BLaER1 treated with 17β-estradiol and CSF1 and Interleukin-3, amounts not matched to agents 10 nM and 100 nM (cell line): Measurements from ENCODE around the gene TMPRSS2.
A peak's percentile ranks its signal among the peaks of the same experiment; 100 is the strongest.

ENCODE experiments used
- H3K27ac ChIP-seq, 11 experiments: shearing (Covaris generic); formaldehyde crosslinking; 2 replicates each; pipeline ENCODE4 v1.8.1; 2022
- H3K27me3 ChIP-seq, 11 experiments: shearing (Covaris generic); formaldehyde crosslinking; 2 replicates each; pipeline ENCODE4 v1.8.1; 2022
- H3K36me3 ChIP-seq, 11 experiments: shearing (Covaris generic); formaldehyde crosslinking; 2 replicates each; pipeline ENCODE4 v1.8.1; 2022
- H3K4me1 ChIP-seq, 10 experiments: shearing (Covaris generic); formaldehyde crosslinking; 2 replicates each; pipeline ENCODE4 v1.8.1; 2022
- H3K4me2 ChIP-seq, 11 experiments: shearing (Covaris generic); formaldehyde crosslinking; 2 replicates each; pipeline ENCODE4 v1.8.1; 2022
- H3K4me3 ChIP-seq, 10 experiments: shearing (Covaris generic); formaldehyde crosslinking; 2 replicates each; pipeline ENCODE4 v1.8.1; 2022
- H3K9ac ChIP-seq, 11 experiments: shearing (Covaris generic); formaldehyde crosslinking; 2 replicates each; pipeline ENCODE4 v1.8.1; 2022
- H3K9me3 ChIP-seq, 11 experiments: shearing (Covaris generic); formaldehyde crosslinking; replicated peaks in 1 of 11; 2 replicates each; pipeline ENCODE4 v1.8.1; 2022
- H4K20me1 ChIP-seq, 11 experiments: shearing (Covaris generic); formaldehyde crosslinking; 2 replicates each; pipeline ENCODE4 v1.8.1; 2022
- Cebpa-rat ChIP-seq, 11 experiments: shearing (Covaris generic); IDR thresholded peaks; 2 replicates each; pipeline ENCODE4 v1.8.1; 2022

TMPRSS2 gene

GRCh38 chr21:41479686-41480085 is 28.3 kb downstream of the TMPRSS2 start:
- Histone ChIP-seq H4K20me1 (no peaks in the 10 kb centered on the region; a peak in 1 of 22 replicates), H3K9ac (no peak overlapping the region)

GRCh38 chr21:41478319-41479177 is 29.4 kb downstream of the TMPRSS2 start:
- Histone ChIP-seq H3K9ac (peak overlapping the region in 1 of 11 experiments; percentile 19; a peak in 1 of 22 replicates), H3K27me3 (no peaks in the 10 kb centered on the region), H3K4me2 (peak overlapping the region in 10 of 11 experiments; percentile 11 to 85 (median 67); a peak in 18 of 22 replicates), H3K27ac (no peak overlapping the region), H3K4me3 (no peak overlapping the region), H3K4me1 (peaks cover 0 to 45% (median 32%) of the 10 kb centered on the region in 10 experiments; a peak in 16 of 20 replicates), H4K20me1 (no peaks in the 10 kb centered on the region; a peak in 1 of 22 replicates), H3K9me3 (no peaks in the 10 kb centered on the region), H3K36me3 (no peaks in the 10 kb centered on the region)
- no peak for TF ChIP-seq Cebpa-rat (IDR thresholded peaks at IDR 0.05)

More at GRCh38 chr21:41479686-41480085, 28.3 kb downstream of the TMPRSS2 start:
- Histone ChIP-seq H3K4me3 (no peak overlapping the region), H3K9me3 (no peaks in the 10 kb centered on the region), H3K36me3 (no peaks in the 10 kb centered on the region), H3K4me2 (no peak overlapping the region), H3K4me1 (peaks cover 0 to 45% (median 32%) of the 10 kb centered on the region in 10 experiments; a peak in 16 of 20 replicates), H3K27ac (no peak overlapping the region), H3K27me3 (no peaks in the 10 kb centered on the region)
- no peak for TF ChIP-seq Cebpa-rat (IDR thresholded peaks at IDR 0.05)

GRCh38 chr21:41477641-41478318 is 30.2 kb downstream of the TMPRSS2 start:
- TF ChIP-seq Cebpa-rat (IDR thresholded peaks at IDR 0.05): no peak
- H3K27ac ChIP-seq: no peak overlapping the region
- H3K36me3 ChIP-seq: no peaks in the 10 kb centered on the region
- H3K4me3 ChIP-seq: no peak overlapping the region
- H3K4me1 ChIP-seq: peaks cover 0 to 52% (median 38%) of the 10 kb centered on the region in 10 experiments; a peak in 16 of 20 replicates
- H4K20me1 ChIP-seq: no peaks in the 10 kb centered on the region; a peak in 1 of 22 replicates
- H3K4me2 ChIP-seq: peak overlapping the region; percentile 5 to 85 (median 64); a peak in 20 of 22 replicates
- no peaks in the 10 kb centered on the region for H3K9me3 ChIP-seq
- no peaks in the 10 kb centered on the region for H3K27me3 ChIP-seq
- peak overlapping the region in 2 of 11 experiments; percentile 17 to 19; a peak in 1 of 22 replicates for H3K9ac ChIP-seq

GRCh38 chr21:41475714-41476420 is 32.1 kb downstream of the TMPRSS2 start:
- Histone ChIP-seq H3K4me2 (peak overlapping the region in 1 of 11 experiments; percentile 30; a peak in 2 of 22 replicates), H3K9me3 (no peaks in the 10 kb centered on the region), H3K9ac (no peak overlapping the region), H3K27ac (no peak overlapping the region), H4K20me1 (no peaks in the 10 kb centered on the region; a peak in 1 of 22 replicates), H3K36me3 (no peaks in the 10 kb centered on the region), H3K27me3 (no peaks in the 10 kb centered on the region), H3K4me1 (peaks cover 0 to 47% (median 35%) of the 10 kb centered on the region in 10 experiments; a peak in 16 of 20 replicates), H3K4me3 (no peak overlapping the region)
- no peak for TF ChIP-seq Cebpa-rat (IDR thresholded peaks at IDR 0.05)

- Histone ChIP-seq H3K27ac (no peak overlapping the region), H3K9ac (0 out of 22 replicates have a peak overlapping the region, but pooled peaks of 1 of the 11 experiments have one; percentile 6), H3K9me3 (no peaks in the 10 kb centered on the region), H4K20me1 (no peaks in the 10 kb centered on the region; a peak in 1 of 22 replicates), H3K36me3 (no peaks in the 10 kb centered on the region), H3K4me3 (no peak overlapping the region), H3K4me1 (peaks cover under 1 to 55% (median 37%) of the 10 kb centered on the region in 10 experiments; a peak in 18 of 20 replicates), H3K4me2 (peak overlapping the region in 8 of 11 experiments; percentile 20 to 53 (median 48); a peak in 12 of 22 replicates), H3K27me3 (no peaks in the 10 kb centered on the region)
- no peak for TF ChIP-seq Cebpa-rat (IDR thresholded peaks at IDR 0.05)
Measured at GRCh38 chr21:41472753-41473548, 35.0 kb downstream of the TMPRSS2 start.

GRCh38 chr21:41470054-41470453 is 37.9 kb downstream of the TMPRSS2 start:
- H3K9ac ChIP-seq: no peak overlapping the region
- H3K9me3 ChIP-seq: peaks cover 0 to 3% (median 0%) of the 10 kb centered on the region in 11 experiments; a peak in 2 of 22 replicates
- no peak overlapping the region for H3K4me3 ChIP-seq
- H3K27me3 ChIP-seq: no peaks in the 10 kb centered on the region
- H3K4me1 ChIP-seq: peaks cover 9 to 51% (median 41%) of the 10 kb centered on the region in 10 experiments
- H3K4me2 ChIP-seq: peak overlapping the region; percentile 5 to 51 (median 38); a peak in 16 of 22 replicates
- no peaks in the 10 kb centered on the region for H3K36me3 ChIP-seq
- no peak overlapping the region for H3K27ac ChIP-seq
- no peaks in the 10 kb centered on the region for H4K20me1 ChIP-seq
- TF ChIP-seq Cebpa-rat (IDR thresholded peaks at IDR 0.05): no peak

GRCh38 chr21:41466024-41466820 is 41.7 kb downstream of the TMPRSS2 start:
- TF ChIP-seq Cebpa-rat (IDR thresholded peaks at IDR 0.05): no peak
- no peaks in the 10 kb centered on the region; a peak in 1 of 22 replicates for H3K36me3 ChIP-seq

More at GRCh38 chr21:41466024-41466820, 41.7 kb downstream of the TMPRSS2 start:
- Histone ChIP-seq H3K27me3 (no peaks in the 10 kb centered on the region), H3K4me1 (peaks cover 17 to 52% (median 44%) of the 10 kb centered on the region in 10 experiments), H3K4me2 (peak overlapping the region in 5 of 11 experiments; percentile 7 to 42 (median 36); a peak in 4 of 22 replicates), H3K4me3 (no peak overlapping the region), H4K20me1 (no peaks in the 10 kb centered on the region), H3K27ac (no peak overlapping the region), H3K9me3 (peaks cover 19 to 29% (median 22%) of the 10 kb centered on the region in 11 experiments), H3K9ac (no peak overlapping the region)
